Activated B cell treated with CpG ODN at 0.5 μM for 24 hours (primary cell): ENCODE results near the gene DMAC2L. TPM values are rescaled to one million over a fixed set of nuclear protein-coding genes. Genes with fewer than 3 reads are reported as not detected.
"Not testable (repeated sequence)": the region's sequence is repeated elsewhere in the genome, so short reads cannot be mapped to it uniquely, and the experiment has no call there.

Experiments
- ATAC-seq: fragments of 200-7000 bp; cut with Tn5 transposase; one replicate; pipeline ENCODE4 v1.10.0; 2021; ENCODE audit warnings: low read depth, mild to moderate bottlenecking, moderate library complexity
- CTCF ChIA-PET: fragments of 350-600 bp; sonication (Branson Sonifier 250); formaldehyde crosslinking; loops from one replicate; lab custom pipeline; 2021; ENCODE audit warnings: antibody characterized with exemption; lab: Charles Lee
- POLR2A ChIA-PET: fragments of 350-600 bp; sonication (Branson Sonifier 250); formaldehyde crosslinking; loops from one replicate; lab custom pipeline; 2021; ENCODE audit warnings: antibody characterized with exemption; lab: Charles Lee
- DNase-seq: peaks from one replicate; pipeline ENCODE4 v3.0.0; 2022
- H3K27ac Mint-ChIP-seq: one replicate; pipeline ENCODE4 v1.8.0; 2020; ENCODE audit warnings: mixed read lengths
- H3K27me3 Mint-ChIP-seq: one replicate; pipeline ENCODE4 v1.8.0; 2021; ENCODE audit warnings: mixed read lengths
- H3K36me3 Mint-ChIP-seq: one replicate; pipeline ENCODE4 v1.8.0; 2021; ENCODE audit warnings: low read depth, mixed read lengths
- H3K4me1 Mint-ChIP-seq: one replicate; pipeline ENCODE4 v1.8.0; 2021; ENCODE audit warnings: mixed read lengths
- H3K4me3 Mint-ChIP-seq: one replicate; pipeline ENCODE4 v1.8.0; 2020; ENCODE audit warnings: mild to moderate bottlenecking, mixed read lengths
- H3K9me3 Mint-ChIP-seq: one replicate; pipeline ENCODE4 v1.8.0; 2020; ENCODE audit warnings: mixed read lengths
- CTCF ChIP-seq: fragments of 200-600 bp; IDR thresholded peaks from one replicate; pipeline ENCODE4 v1.8.0; 2022; ENCODE audit warnings: antibody characterized with exemption, mild to moderate bottlenecking
- intact Hi-C: fragments of 100-400 bp; cut with micrococcal nuclease; formaldehyde crosslinking; loops from one replicate; pipeline ENCODE4 v1.15.1; 2024
- total RNA-seq: library from RNA; stranded (reverse); gene quantifications from 2 replicates; pipeline ENCODE4 v1.2.3, GENCODE V29; 2022

The DMAC2L gene
- total RNA-seq, 1 donor from 2014 or later, result 32.2 TPM

DNA sequence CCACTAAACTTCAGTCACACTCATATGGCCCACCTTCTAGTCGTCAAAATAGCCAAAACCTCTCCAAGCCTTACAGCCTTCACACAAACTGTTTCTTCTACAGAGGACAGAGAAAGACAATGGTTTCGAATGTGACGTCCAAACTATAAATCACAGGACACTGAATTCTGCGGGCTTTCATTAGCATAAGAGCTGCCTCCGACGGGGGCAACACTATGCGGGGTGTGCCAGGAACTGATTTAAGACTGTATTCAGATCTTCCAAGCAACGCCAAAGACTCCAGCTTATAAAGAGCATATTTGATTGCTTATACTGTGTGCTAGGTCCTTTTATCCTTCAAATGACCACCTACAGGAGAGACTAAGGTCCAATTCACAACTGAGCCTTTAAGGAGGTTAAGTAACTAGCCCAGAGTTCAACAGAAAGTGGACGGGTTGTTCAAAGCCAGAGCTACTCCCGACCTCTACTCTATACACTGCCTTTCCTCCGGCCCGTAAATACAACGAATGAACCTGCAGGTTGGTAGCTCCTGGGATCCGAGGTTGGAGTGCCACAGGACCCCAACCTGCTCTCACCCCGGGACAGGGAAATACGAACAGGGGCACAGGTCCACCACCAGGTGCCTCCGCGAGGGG, 670 bp upstream of the DMAC2L start:
- Mint-ChIP-seq H3K36me3 (peaks cover 18% of the 10 kb centered on the region), H3K27me3 (no peaks in the 10 kb centered on the region), H3K9me3 (no peaks in the 10 kb centered on the region), H3K27ac (peak overlapping the region; percentile 98), H3K4me3 (peak overlapping the region; percentile 93), H3K4me1 (peaks cover 31% of the 10 kb centered on the region)
- no peak for TF ChIP-seq CTCF
- DNase-seq (no peak), ATAC-seq (no peak)
- CTCF ChIA-PET, result interaction anchor here (0.8 to 2.0 kb wide), 4 partner anchors 9 to 540 kb away, joined by 3 to 19 read pairs (median 4); partner anchors contain the start of gene NEMF
- intact Hi-C loops, result loop anchor here (5.0 to 10.0 kb wide), 4 partner anchors 521 to 1533 kb away; partner anchors contain the start of genes KLHDC1 and NIN
- POLR2A ChIA-PET, result interaction anchor here (0.5 to 2.9 kb wide), 15 partner anchors 10 to 725 kb away, joined by 3 to 23 read pairs (median 6); partner anchors contain the start of genes CDKL1, MAP4K5, MGAT2 and NEMF

GRCh38 chr14:50312734-50313054, 570 bp downstream of the DMAC2L start:
- Mint-ChIP-seq H3K27me3 (no peaks in the 10 kb centered on the region), H3K9me3 (no peaks in the 10 kb centered on the region), H3K36me3 (peaks cover 18% of the 10 kb centered on the region), H3K4me3 (peak overlapping the region; percentile 93), H3K4me1 (peaks cover 38% of the 10 kb centered on the region), H3K27ac (peak overlapping the region; percentile 94)
- POLR2A ChIA-PET, result interaction anchor here (0.6 to 2.9 kb wide), 25 partner anchors 9 to 890 kb away, joined by 3 to 23 read pairs (median 4); partner anchors contain the start of genes CDKL1, MAP4K5, MGAT2 and POLE2
- CTCF ChIA-PET, result interaction anchor here (1.1 to 2.0 kb wide), 2 partner anchors 8 to 32 kb away, joined by 3 to 19 read pairs; no protein-coding TSS in a partner anchor
- intact Hi-C loops, result loop anchor here (1.0 to 10.0 kb wide), 15 partner anchors 9 to 1532 kb away; partner anchors contain the start of genes KLHDC1, LRR1, MAP4K5 and NEMF
- DNase-seq, result no peak
- peak; percentile 17 for ATAC-seq
- TF ChIP-seq CTCF, result no peak

DNA sequence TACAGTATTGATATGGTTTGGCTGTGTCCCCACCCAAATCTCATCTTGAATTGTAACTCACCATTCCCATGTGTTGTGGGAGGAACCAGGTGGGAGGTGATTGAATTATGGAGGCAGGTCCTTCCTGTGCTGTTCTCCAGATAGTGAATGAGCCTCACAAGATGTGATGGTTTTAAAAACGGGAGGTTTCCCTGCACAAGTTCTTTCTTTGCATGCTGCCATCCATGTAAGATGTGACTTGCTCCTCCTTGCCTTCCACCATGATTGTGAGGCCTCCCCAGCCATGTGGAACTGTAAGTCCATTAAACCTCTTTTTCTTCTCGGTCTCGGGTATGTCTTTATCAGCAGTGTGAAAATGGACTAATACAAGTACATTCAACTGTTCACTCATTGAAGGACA, 2.0 kb downstream of the DMAC2L start:
- H3K27ac Mint-ChIP-seq, ATAC-seq, H3K9me3 Mint-ChIP-seq, CTCF ChIA-PET, DNase-seq, H3K27me3 Mint-ChIP-seq: not testable (repeated sequence)
- intact Hi-C loops, result loop anchor here (5.0 to 10.0 kb wide), 4 partner anchors 518 to 1531 kb away; partner anchors contain the start of genes KLHDC1 and NIN
- H3K4me3 Mint-ChIP-seq, result peak overlapping the region; percentile 37
- POLR2A ChIA-PET, result interaction anchor here (0.6 kb wide), 1 partner anchor 451 kb away, joined by 3 read pairs; no protein-coding TSS in a partner anchor
- peaks cover 45% of the 10 kb centered on the region for H3K4me1 Mint-ChIP-seq
- H3K36me3 Mint-ChIP-seq, result peaks cover 18% of the 10 kb centered on the region

DNA sequence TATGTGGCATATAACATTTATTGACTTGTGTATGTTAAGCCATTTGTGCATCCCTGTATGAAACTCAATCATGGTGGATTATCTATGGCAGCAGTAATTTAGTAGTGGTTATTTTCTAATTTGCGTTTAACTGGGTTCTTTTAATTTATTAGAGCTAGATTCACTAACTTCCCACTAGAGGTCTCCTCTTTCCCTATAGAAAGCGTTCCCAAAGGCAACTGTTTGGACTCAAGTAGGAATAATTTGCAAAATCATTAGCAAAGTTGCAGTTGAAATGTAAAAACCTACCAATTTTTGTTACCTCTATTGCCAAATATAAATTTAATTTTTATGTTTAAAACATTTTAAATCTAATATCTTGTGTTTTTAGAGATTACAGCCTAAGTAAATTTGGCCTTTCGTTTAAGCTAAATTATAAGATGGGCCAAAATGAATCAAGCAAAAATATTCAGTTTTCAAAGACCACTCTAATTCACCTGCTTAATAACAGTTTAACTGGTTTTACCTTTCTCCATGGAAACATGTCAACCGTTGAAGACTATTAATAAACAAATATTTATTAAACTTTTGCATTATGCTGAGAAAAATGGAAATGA, 6.0 kb downstream of the DMAC2L start:
- ChIA-PET CTCF (interaction anchor here (0.8 to 1.6 kb wide), 5 partner anchors 17 to 214 kb away, joined by 3 to 7 read pairs (median 3); partner anchors contain the start of gene MAP4K5), POLR2A (interaction anchor here (1.2 kb wide), 1 partner anchor 466 kb away, joined by 3 read pairs; the partner anchor contains the start of gene NEMF)
- H3K27me3 Mint-ChIP-seq, result no peaks in the 10 kb centered on the region
- no peak for ATAC-seq
- no peaks in the 10 kb centered on the region for H3K9me3 Mint-ChIP-seq
- intact Hi-C loops, result loop anchor here (10.0 kb wide), 2 partner anchors 547 to 1527 kb away; no protein-coding TSS in a partner anchor
- no peak for TF ChIP-seq CTCF
- no peak overlapping the region for H3K4me3 Mint-ChIP-seq
- no peak overlapping the region for H3K27ac Mint-ChIP-seq
- peaks cover 25% of the 10 kb centered on the region for H3K36me3 Mint-ChIP-seq
- H3K4me1 Mint-ChIP-seq, result peaks cover 39% of the 10 kb centered on the region
- DNase-seq, result no peak

DNA sequence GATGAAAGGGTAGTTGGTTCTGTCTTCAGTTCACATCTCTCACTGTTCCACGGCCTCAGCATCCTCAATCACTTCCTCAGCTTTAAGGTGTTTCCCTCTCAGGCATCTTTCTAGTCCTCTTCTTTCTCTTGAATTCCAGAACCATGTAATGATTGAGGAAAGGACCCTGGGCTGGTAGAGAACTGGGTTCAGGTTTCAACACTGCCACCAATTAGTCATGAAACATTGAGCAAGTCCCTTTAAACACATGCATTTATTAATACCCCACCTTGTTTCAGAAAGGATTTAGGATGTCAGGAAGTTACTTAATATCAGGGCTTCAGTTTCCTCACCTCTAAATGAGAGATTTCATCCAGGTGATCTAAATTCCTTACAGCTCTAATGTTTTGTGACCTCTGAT, 7.2 kb downstream of the DMAC2L start:
- Mint-ChIP-seq H3K4me1 (peaks cover 28% of the 10 kb centered on the region), H3K9me3 (no peaks in the 10 kb centered on the region), H3K4me3 (no peak overlapping the region), H3K27me3 (no peaks in the 10 kb centered on the region), H3K36me3 (peaks cover 28% of the 10 kb centered on the region), H3K27ac (peak overlapping the region; percentile 3)
- POLR2A ChIA-PET, result interaction anchor here (0.6 kb wide), 1 partner anchor 15 kb away, joined by 3 read pairs; no protein-coding TSS in a partner anchor
- intact Hi-C loops, result loop anchor here (10.0 kb wide), 2 partner anchors 546 to 1526 kb away; no protein-coding TSS in a partner anchor
- CTCF ChIA-PET, result interaction anchor here (2.6 kb wide), 2 partner anchors 13 to 213 kb away, joined by 9 to 26 read pairs; partner anchors contain the start of gene MAP4K5
- ATAC-seq (no peak), DNase-seq (no peak)
- TF ChIP-seq CTCF, result no peak
